ENCODE results near the gene HIVEP3.
A peak's percentile ranks its signal among the peaks of the same experiment; 100 is the strongest.

The HIVEP3 gene

DNA sequence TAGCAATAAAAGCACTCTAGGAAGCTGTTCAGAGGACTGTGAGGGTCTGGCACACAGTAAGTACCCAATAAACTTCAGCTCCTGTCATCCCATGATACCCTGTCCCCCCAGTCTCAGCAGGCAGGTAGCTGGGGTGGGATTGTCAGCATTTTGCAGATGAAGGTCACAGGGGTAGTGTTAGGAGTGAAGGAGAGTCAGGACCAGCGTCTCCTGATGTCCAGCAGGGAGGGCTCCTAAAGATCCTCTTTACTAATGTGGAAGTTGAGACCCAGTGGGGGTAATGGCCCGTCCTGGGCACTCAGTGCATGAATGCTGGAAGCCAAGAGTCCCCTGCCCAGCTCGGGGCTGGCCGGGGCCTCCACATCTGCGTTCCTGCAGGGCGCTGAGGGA is 402.9 kb downstream of the HIVEP3 start:
- DNase-seq (ENCODE audit: low read depth): no peak
- no peak overlapping the region for H3K4me3 ChIP-seq (ENCODE audit: low read depth, low read length)
- TF ChIP-seq, protein P1, sequence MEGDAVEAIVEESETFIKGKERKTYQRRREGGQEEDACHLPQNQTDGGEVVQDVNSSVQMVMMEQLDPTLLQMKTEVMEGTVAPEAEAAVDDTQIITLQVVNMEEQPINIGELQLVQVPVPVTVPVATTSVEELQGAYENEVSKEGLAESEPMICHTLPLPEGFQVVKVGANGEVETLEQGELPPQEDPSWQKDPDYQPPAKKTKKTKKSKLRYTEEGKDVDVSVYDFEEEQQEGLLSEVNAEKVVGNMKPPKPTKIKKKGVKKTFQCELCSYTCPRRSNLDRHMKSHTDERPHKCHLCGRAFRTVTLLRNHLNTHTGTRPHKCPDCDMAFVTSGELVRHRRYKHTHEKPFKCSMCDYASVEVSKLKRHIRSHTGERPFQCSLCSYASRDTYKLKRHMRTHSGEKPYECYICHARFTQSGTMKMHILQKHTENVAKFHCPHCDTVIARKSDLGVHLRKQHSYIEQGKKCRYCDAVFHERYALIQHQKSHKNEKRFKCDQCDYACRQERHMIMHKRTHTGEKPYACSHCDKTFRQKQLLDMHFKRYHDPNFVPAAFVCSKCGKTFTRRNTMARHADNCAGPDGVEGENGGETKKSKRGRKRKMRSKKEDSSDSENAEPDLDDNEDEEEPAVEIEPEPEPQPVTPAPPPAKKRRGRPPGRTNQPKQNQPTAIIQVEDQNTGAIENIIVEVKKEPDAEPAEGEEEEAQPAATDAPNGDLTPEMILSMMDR (IDR thresholded peaks at IDR 0.05; ENCODE audit: low read depth, low read length, missing control alignments): no peak

DNA sequence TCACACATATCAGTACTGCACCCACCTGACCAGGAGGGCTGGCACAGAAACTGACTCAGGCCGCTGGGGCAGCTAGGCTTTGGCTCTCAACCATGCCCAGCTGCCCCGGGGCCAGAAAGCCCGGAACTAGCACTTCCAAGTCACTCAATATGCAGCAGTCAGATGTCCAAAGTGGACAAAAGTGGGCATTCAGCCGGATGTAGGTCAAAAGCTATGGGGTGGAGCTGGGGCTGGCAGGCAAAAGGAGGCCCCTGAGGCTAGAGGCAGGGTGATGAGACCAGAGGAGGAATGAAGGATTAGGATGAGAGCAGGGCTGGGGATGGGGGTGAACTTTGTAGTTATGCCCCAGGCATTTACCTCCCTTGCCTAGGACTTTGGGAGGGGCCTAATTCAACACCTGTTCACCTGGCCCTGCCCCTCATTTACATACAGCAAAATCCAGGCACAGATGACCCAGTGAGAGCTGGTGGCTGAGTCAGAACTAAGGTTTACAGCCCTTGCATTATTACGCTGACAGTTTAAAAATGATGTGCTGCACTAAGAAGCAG is 403.5 kb downstream of the HIVEP3 start:
- no peak overlapping the region for H3K4me3 ChIP-seq (ENCODE audit: low read depth, low read length)
- TF ChIP-seq, protein P1 (IDR thresholded peaks at IDR 0.05; ENCODE audit: low read depth, low read length, missing control alignments): no peak
- no peak for DNase-seq (ENCODE audit: low read depth)

DNA sequence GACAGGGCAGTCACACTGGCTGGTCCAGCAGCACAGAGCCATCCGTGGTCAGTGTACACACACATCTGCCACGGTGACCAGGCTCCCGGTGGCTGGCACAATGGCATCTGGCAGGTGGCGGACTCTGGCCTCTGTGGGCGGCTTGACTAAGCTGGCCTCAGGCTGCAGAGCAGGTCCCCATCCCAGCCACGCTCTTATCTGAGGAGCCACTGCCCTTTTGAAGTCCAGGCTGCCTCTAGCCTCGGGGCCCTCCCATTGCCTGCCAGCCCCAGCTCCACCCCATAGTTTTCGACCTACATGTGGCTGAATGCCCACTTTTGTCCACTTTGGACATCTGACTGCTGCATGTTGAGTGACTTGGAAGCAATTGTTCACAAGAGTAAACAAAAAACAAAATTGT is 404.3 kb downstream of the HIVEP3 start:
- no peak for DNase-seq (ENCODE audit: low read depth)
- TF ChIP-seq, protein P1 (IDR thresholded peaks at IDR 0.05; ENCODE audit: low read depth, low read length, missing control alignments): no peak
- H3K4me3 ChIP-seq (ENCODE audit: low read depth, low read length): no peak overlapping the region

DNA sequence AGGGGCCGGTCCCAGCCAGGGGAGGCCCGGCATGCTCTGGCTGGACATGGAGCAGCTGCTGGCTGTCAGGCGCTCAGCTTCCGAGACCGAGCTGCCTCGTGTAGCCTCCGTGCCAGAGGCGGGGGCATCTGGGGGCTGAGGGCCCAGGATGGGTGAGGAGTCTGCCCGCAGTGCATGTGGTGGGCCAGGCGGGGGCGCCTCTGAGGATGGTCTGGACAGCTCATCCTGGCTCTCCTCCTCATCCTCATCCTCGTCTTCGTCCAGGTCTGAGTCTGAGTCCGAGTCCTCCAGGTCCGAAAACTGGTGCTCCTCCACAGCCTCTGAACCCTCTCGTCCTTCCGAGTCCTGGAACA is 405.4 kb downstream of the HIVEP3 start:
- DNase-seq (ENCODE audit: low read depth): no peak
- H3K4me3 ChIP-seq (ENCODE audit: low read depth, low read length): no peak overlapping the region
- TF ChIP-seq, protein P1 (IDR thresholded peaks at IDR 0.05; ENCODE audit: low read depth, low read length, missing control alignments): peak; percentile 69

DNA sequence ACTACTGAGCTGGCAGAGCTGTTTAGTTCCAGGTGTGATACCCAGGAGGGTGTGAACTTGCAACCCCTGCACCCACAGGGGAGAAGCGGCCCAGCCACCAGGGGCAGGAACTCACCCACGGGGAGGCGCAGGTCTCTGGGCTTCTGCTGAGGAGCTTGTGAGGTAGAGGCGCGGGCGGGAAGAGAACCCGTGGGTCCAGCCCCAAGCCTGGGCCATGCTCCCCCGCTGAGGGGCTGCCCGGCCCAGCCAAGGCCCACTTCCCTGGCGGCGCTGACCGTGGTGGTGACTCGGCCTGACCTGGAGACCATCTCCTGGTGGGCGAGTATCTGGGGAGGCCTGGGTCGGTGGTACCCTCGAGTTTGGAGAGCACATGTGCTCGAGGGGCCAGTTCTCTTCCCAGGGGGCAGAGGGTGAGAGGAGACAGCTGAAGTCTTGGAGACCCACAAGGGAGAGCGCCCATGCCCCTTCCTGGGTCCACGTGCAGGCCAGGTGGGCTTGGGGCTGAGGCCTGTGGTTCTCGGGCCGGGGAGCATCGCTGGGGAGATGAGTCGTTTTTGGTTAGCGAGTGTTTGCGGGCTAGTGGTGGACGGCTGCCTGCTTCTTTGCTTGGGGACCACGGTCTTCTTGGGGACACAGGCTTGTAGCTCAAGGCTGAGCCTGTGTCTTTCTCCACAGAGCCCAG is 405.9 kb downstream of the HIVEP3 start:
- H3K4me3 ChIP-seq (ENCODE audit: low read depth, low read length): no peak overlapping the region
- TF ChIP-seq, protein P1 (IDR thresholded peaks at IDR 0.05; ENCODE audit: low read depth, low read length, missing control alignments): no peak
- no peak for DNase-seq (ENCODE audit: low read depth)

DNA sequence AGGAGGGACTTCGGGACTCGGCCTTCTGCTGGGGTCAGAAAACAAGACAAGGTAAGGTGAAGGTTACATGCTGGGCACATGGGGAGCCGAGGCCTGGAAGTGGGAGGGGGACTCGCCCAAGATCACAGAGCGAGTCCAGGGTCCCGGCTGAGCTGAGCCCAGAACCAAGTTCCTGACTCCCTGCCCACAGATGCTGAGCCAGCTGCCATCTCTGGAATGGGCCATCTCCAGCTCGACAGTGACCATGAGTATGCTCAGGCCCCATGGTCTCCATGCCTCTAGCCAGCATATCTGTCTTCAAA is 407.5 kb downstream of the HIVEP3 start:
- no peak for DNase-seq (ENCODE audit: low read depth)
- TF ChIP-seq, protein P1 (IDR thresholded peaks at IDR 0.05; ENCODE audit: low read depth, low read length, missing control alignments): no peak
- no peak overlapping the region for H3K4me3 ChIP-seq (ENCODE audit: low read depth, low read length)

Data from GM12864 (cell line).